ENCODE data around the gene PCBP3. TPM values are rescaled to one million over a fixed set of nuclear protein-coding genes. Genes with fewer than 3 reads are reported as not detected.

Gene PCBP3
- total and polyA plus RNA-seq, 2 donors (not counting 3 experiments of a cell fraction or from before 2014, with no cell fraction given): 0.06 to 1.1 TPM

GRCh38 chr21:45618287-45618686, 25.2 kb upstream of the PCBP3 start:
- H3K79me2 ChIP-seq (ENCODE audit: control insufficient read depth, insufficient read depth, low read length): no peaks in the 10 kb centered on the region
- FAIRE-seq: no peak
- dilution Hi-C loops (cut with MboI; ENCODE audit: extremely low pct_ligation_motif_present, low sequenced_read_pairs): no loop called here
- no peak overlapping the region for H3K9ac ChIP-seq (replicated peaks; ENCODE audit: extremely low read depth, insufficient read depth, low read length)
- no peak overlapping the region for H3K4me2 ChIP-seq (ENCODE audit: insufficient read depth, low read length)
- H3K9me3 ChIP-seq (replicated peaks; ENCODE audit: control insufficient read depth, insufficient read depth, low read length): no peaks in the 10 kb centered on the region
- H4K20me1 ChIP-seq (replicated peaks; ENCODE audit: control insufficient read depth, extremely low read depth, insufficient read depth, low read length): no peaks in the 10 kb centered on the region
- no TSS peak for BruUV-seq (replicated peaks)
- TF ChIP-seq MYC (IDR thresholded peaks at IDR 0.05; ENCODE audit: low read depth, low read length) (no peak), GATA2 (IDR thresholded peaks at IDR 0.05; ENCODE audit: insufficient read depth, insufficient read length, low read depth, low read length) (no peak), POLR2AphosphoS5 (IDR thresholded peaks at IDR 0.05; ENCODE audit: insufficient read depth, low read depth, low read length) (no peak), FOS (IDR thresholded peaks at IDR 0.05; ENCODE audit: borderline replicate concordance, insufficient read depth, low read length) (no peak), MAX (IDR thresholded peaks at IDR 0.05; ENCODE audit: insufficient read depth, insufficient read length) (no peak), POLR2A (IDR thresholded peaks at IDR 0.05; ENCODE audit: low read depth, low read length) (no peak), JUN (IDR thresholded peaks at IDR 0.05; ENCODE audit: borderline replicate concordance, insufficient read depth, insufficient read length, low read depth) (no peak), CTCF (IDR thresholded peaks at IDR 0.05; ENCODE audit: extremely low read depth in 1 of 2, insufficient read depth in 1 of 2, low read depth in 1 of 2, low read length in 2 of 2) (no peak), EZH2 (IDR thresholded peaks at IDR 0.05; ENCODE audit: borderline replicate concordance, low read depth, low read length, severe bottlenecking) (no peak)
- no peaks in the 10 kb centered on the region for H3K36me3 ChIP-seq (ENCODE audit: control insufficient read depth in 2 of 2, extremely low read depth in 1 of 2, insufficient read depth in 2 of 2, low read length in 2 of 2)
- H3K9me1 ChIP-seq (replicated peaks; ENCODE audit: control insufficient read depth, extremely low read depth, insufficient read depth, low read length): no peaks in the 10 kb centered on the region
- H3K4me3 ChIP-seq (replicated peaks in 1 of 3; ENCODE audit: insufficient read depth in 1 of 3, low read depth in 1 of 3, low read length in 3 of 3): no peak overlapping the region
- no peak for DNase-seq (ENCODE audit: low read depth, low spot score)
- no peak overlapping the region for H2AFZ ChIP-seq (ENCODE audit: low read depth, low read length)
- H3K27ac ChIP-seq (ENCODE audit: insufficient read depth, low read depth, low read length): no peak overlapping the region
- peaks cover 0 to 3% of the 10 kb centered on the region in 2 experiments for H3K27me3 ChIP-seq (ENCODE audit: control insufficient read depth in 2 of 2, insufficient read depth in 2 of 2, low read length in 2 of 2)
- intact Hi-C loops (cut with micrococcal nuclease): no loop called here
- H3K4me1 ChIP-seq (ENCODE audit: control insufficient read depth, extremely low read depth, insufficient read depth, low read length): no peaks in the 10 kb centered on the region
- POLR2A ChIA-PET: no interaction called here
- CTCF ChIA-PET: no interaction called here

Data from endothelial cell of umbilical vein (primary cell).